AG09319 (cell line): ENCODE results near the gene DCAF7.
A peak's percentile ranks its signal among the peaks of the same experiment; 100 is the strongest.

ENCODE experiments used
- DNase-seq: peaks from one replicate; pipeline ENCODE4 v3.0.0-alpha.2; 2010; ENCODE audit warnings: low read depth; ENCODE audit errors: extremely low read depth
- TF ChIP-seq, protein P1 (sequence below): IDR thresholded peaks from 2 replicates; pipeline ENCODE4 v1.5.1; 2011; ENCODE audit warnings: low read depth, mild to moderate bottlenecking, inconsistent platforms, low read length, moderate library complexity

DCAF7 gene

DNA sequence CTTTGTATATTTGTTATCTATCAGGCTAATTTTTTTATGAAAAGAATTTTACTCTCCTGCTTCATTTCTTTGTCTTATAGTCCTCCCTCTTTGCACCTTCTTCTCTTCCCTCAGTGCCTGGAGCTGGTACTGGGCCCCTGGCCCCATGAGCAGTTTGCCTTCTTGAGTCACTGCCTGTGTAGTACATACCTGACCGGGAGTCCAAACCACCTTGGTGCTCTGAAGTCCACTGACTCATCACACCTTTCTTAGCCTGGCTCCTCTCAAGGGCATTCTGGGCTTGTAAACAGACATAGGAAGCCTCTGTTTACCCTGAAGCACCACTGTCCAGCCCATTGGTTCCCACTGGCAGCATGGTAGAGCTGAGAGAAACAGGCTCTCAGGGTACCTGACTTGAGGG, 39.4 kb downstream of the DCAF7 start:
- TF ChIP-seq, protein P1, sequence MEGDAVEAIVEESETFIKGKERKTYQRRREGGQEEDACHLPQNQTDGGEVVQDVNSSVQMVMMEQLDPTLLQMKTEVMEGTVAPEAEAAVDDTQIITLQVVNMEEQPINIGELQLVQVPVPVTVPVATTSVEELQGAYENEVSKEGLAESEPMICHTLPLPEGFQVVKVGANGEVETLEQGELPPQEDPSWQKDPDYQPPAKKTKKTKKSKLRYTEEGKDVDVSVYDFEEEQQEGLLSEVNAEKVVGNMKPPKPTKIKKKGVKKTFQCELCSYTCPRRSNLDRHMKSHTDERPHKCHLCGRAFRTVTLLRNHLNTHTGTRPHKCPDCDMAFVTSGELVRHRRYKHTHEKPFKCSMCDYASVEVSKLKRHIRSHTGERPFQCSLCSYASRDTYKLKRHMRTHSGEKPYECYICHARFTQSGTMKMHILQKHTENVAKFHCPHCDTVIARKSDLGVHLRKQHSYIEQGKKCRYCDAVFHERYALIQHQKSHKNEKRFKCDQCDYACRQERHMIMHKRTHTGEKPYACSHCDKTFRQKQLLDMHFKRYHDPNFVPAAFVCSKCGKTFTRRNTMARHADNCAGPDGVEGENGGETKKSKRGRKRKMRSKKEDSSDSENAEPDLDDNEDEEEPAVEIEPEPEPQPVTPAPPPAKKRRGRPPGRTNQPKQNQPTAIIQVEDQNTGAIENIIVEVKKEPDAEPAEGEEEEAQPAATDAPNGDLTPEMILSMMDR: no peak
- no peak for DNase-seq

DNA sequence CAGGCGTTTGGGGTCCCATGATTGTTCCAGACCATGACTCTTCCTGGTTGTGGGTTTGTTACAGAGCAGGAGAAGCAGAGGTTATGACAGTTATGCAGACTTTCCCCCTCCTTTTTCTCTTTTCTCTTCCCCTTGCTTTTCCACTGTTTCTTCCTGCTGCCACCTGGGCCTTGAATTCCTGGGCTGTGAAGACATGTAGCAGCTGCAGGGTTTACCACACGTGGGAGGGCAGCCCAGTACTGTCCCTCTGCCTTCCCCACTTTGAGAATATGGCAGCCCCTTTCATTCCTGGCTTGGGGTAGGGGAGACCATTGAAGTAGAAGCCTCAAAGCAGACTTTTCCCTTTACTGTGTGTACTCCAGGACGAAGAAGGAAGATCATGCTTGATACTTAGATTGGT, 42.5 kb downstream of the DCAF7 start:
- no peak for DNase-seq
- TF ChIP-seq, protein P1: no peak

DNA sequence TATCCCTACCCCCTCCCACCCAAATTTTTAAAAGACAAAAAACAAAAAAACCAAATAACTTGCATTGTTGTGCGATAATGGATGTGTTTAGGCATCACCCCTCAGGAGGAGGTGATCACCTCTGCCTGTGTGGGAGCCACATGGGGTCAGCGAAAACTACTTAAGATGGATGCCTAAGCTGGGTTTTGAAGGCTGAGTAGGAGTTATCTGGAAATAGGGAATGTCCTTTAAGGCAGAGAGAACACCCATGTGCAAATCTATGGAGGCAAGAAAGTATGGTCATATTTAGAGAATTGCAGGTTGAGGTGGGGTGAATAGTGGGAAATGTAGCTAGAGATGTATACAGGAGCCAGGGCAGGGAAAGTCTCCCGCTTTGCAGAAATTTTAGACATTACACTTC, 44.9 kb downstream of the DCAF7 start:
- no peak for DNase-seq
- TF ChIP-seq, protein P1: no peak

DNA sequence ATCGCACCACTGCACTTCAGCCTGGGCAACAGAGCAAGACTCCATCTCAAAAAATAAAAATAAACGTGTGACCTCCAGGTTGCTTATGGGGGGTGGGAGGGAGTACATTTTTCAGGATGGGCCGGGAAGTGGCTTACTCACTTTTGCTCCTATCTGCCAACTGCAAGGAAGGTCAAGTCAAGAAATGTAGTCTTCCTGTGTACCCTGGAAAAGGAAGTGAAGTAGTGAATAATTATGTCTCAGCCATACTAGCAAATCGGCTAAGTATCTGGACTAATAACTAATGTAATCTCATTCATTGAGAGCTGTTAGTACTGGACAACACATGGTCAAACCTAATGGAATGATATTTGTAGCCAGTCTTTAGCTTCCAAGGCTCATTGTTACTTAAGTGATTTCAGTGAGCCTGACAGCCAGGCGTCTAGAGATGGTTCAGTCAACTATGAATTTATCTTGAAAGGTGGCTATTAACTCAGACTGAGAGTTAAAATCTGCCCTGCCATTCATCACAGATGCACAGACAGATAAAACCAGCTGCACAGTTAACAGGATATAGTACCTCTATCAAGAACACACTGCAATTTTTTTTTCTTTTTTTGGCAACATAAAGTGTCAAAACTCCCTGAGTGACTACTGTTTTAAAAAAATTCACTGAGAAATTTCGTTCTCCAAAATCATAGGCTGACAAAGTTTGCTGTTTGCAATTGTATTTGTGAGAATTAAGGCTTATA, 46.7 kb downstream of the DCAF7 start:
- DNase-seq: no peak
- TF ChIP-seq, protein P1: no peak

DNA sequence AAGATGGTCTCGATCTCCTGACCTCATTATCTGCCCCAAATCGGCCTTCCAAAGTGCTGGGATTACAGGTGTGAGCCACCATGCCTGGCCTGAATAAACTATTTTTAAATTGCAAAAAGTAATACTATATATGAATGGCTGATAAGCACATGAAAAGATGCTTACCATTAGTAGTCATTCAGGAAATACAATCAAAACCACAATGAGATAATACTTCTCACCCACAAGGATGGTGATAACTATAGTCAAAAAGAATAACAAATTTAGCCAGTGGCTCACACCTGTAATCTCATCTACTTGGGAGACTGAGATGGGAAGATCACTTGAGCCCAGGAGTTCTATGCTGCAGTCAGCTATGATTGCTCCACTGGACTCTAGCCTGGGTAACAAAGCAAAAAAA, 48.0 kb downstream of the DCAF7 start:
- no peak for DNase-seq
- TF ChIP-seq, protein P1: no peak

DNA sequence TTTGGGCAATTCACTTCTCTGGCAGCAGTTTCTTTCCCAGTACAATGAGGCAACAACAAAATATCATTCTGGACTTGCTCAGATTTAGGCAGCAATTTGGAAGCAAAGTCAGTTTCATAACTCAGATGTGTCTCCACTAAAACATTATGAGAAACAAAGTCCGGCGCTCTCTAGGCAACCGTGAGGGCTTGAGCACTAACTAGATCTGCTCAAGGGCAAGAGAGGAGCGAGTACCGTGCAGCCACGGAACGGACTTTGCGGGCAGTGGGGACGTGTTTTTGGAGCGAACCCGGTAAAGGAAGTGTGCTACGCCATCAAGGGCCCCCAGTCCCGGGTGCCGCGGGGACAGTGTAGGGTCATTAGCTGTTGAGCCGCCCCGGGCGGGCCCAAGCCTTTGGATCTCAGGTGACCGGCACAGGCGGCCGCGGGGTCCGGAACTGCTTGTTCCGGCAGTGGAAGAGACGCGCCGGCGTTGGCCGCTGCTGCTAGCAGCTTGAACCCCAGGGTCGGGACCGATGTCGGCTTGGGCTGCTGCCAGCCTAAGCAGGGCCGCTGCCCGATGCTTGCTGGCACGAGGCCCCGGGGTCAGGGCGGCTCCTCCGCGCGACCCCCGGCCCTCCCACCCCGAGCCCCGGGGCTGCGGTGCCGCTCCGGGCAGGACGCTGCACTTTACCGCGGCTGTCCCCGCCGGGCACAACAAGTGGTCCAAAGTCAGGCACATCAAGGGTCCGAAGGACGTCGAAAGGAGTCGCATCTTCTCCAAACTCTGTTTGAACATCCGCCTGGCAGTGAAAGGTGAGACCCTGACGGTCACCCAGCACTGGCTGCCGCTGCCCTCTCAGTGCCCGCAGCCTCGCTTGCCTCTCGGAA, 50.5 kb downstream of the DCAF7 start, which contains the start of gene TACO1:
Gene TACO1, plus strand, starts transcription at position 327 of the 870 bp plus-strand sequence. Its CDS starts 189 bp downstream, at position 516.
- TF ChIP-seq, protein P1: no peak
- peak; percentile 63 for DNase-seq
